ENCODE measurements around the gene HS2ST1.

HS2ST1 gene

DNA sequence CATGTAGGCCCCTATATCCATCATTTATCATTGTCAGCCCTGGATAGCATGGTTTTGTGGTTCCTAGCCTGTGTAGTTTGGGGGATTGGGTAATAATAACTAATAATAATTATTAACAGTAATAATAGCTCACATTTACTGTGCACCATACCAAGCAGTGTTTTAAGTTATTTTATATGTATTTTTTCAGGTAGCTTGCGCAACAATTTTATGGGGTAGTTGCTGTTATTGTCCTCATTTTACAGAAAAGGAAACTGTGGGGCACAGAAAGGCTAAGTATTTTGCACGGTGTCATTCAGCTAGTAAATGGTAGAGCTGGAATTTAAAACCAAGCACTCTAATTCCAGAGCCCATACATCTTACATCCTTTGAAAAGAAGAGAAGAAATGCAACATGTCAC is 179.8 kb downstream of the HS2ST1 start:
- H3K36me3 ChIP-seq (ENCODE audit: control insufficient read depth in 2 of 2, insufficient read depth in 1 of 2, low read length in 2 of 2) = no peaks in the 10 kb centered on the region
- no peaks in the 10 kb centered on the region for H3K9me3 ChIP-seq (ENCODE audit: control insufficient read depth, insufficient read depth, low read depth, low read length)
- H3K4me3 ChIP-seq (ENCODE audit: low read depth, low read length) = no peak overlapping the region
- ChIA-PET POLR2A (no interaction called here), CTCF (interaction anchor here (4.6 kb wide), 1 partner anchor 11 kb away, joined by 37 read pairs; no protein-coding TSS in a partner anchor)
- no peak overlapping the region for H3K27ac ChIP-seq (ENCODE audit: extremely low read depth, low read depth, low read length)
- peaks cover 6% of the 10 kb centered on the region; the same call in 1 of the 2 replicates for H3K4me1 ChIP-seq (ENCODE audit: control insufficient read depth, insufficient read depth, low read length)
- TF ChIP-seq ZNF211 (tag by site-specific recombination; IDR thresholded peaks at IDR 0.05; ENCODE audit: low read depth) = no peak
- TF ChIP-seq ZNF670 (tag by site-specific recombination; IDR thresholded peaks at IDR 0.05; ENCODE audit: low read depth) = no peak
- no peak for TF ChIP-seq ZNF391 (tag by site-specific recombination; IDR thresholded peaks at IDR 0.05; ENCODE audit: borderline replicate concordance, low read depth)
- TF ChIP-seq ZNF138 (tag by site-specific recombination; IDR thresholded peaks at IDR 0.05; ENCODE audit: borderline replicate concordance) = no peak
- TF ChIP-seq ZNF121 (tag by site-specific recombination; IDR thresholded peaks at IDR 0.05) = no peak
- TF ChIP-seq ZNF530 (tag by site-specific recombination; IDR thresholded peaks at IDR 0.05; ENCODE audit: low read depth) = no peak
- TF ChIP-seq ZNF324 (tag by site-specific recombination; IDR thresholded peaks at IDR 0.05) = no peak
- TF ChIP-seq ZNF561 (tag by site-specific recombination; IDR thresholded peaks at IDR 0.05; ENCODE audit: borderline replicate concordance) = no peak
- TF ChIP-seq, protein P1, sequence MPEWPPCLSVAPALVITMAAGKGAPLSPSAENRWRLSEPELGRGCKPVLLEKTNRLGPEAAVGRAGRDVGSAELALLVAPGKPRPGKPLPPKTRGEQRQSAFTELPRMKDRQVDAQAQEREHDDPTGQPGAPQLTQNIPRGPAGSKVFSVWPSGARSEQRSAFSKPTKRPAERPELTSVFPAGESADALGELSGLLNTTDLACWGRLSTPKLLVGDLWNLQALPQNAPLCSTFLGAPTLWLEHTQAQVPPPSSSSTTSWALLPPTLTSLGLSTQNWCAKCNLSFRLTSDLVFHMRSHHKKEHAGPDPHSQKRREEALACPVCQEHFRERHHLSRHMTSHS (tag by site-specific recombination; IDR thresholded peaks at IDR 0.05) = no peak
- TF ChIP-seq, protein P2, sequence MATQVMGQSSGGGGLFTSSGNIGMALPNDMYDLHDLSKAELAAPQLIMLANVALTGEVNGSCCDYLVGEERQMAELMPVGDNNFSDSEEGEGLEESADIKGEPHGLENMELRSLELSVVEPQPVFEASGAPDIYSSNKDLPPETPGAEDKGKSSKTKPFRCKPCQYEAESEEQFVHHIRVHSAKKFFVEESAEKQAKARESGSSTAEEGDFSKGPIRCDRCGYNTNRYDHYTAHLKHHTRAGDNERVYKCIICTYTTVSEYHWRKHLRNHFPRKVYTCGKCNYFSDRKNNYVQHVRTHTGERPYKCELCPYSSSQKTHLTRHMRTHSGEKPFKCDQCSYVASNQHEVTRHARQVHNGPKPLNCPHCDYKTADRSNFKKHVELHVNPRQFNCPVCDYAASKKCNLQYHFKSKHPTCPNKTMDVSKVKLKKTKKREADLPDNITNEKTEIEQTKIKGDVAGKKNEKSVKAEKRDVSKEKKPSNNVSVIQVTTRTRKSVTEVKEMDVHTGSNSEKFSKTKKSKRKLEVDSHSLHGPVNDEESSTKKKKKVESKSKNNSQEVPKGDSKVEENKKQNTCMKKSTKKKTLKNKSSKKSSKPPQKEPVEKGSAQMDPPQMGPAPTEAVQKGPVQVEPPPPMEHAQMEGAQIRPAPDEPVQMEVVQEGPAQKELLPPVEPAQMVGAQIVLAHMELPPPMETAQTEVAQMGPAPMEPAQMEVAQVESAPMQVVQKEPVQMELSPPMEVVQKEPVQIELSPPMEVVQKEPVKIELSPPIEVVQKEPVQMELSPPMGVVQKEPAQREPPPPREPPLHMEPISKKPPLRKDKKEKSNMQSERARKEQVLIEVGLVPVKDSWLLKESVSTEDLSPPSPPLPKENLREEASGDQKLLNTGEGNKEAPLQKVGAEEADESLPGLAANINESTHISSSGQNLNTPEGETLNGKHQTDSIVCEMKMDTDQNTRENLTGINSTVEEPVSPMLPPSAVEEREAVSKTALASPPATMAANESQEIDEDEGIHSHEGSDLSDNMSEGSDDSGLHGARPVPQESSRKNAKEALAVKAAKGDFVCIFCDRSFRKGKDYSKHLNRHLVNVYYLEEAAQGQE (tag by site-specific recombination; IDR thresholded peaks at IDR 0.05) = no peak
- TF ChIP-seq, protein P3, sequence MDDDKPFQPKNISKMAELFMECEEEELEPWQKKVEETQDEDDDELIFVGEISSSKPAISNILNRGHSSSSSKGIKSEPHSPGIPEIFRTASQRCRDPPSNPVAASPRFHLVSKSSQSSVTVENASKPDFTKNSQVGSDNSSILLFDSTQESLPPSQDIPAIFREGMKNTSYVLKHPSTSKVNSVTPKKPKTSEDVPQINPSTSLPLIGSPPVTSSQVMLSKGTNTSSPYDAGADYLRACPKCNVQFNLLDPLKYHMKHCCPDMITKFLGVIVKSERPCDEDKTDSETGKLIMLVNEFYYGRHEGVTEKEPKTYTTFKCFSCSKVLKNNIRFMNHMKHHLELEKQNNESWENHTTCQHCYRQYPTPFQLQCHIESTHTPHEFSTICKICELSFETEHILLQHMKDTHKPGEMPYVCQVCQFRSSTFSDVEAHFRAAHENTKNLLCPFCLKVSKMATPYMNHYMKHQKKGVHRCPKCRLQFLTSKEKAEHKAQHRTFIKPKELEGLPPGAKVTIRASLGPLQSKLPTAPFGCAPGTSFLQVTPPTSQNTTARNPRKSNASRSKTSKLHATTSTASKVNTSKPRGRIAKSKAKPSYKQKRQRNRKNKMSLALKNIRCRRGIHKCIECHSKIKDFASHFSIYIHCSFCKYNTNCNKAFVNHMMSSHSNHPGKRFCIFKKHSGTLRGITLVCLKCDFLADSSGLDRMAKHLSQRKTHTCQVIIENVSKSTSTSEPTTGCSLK (tag by site-specific recombination; IDR thresholded peaks at IDR 0.05) = no peak
- TF ChIP-seq, protein P4, sequence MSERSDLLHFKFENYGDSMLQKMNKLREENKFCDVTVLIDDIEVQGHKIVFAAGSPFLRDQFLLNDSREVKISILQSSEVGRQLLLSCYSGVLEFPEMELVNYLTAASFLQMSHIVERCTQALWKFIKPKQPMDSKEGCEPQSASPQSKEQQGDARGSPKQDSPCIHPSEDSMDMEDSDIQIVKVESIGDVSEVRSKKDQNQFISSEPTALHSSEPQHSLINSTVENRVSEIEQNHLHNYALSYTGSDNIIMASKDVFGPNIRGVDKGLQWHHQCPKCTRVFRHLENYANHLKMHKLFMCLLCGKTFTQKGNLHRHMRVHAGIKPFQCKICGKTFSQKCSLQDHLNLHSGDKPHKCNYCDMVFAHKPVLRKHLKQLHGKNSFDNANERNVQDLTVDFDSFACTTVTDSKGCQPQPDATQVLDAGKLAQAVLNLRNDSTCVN (tag by site-specific recombination; optimal IDR thresholded peaks at IDR 0.05) = no peak
- no peak for TF ChIP-seq GFI1B (tag by site-specific recombination; IDR thresholded peaks at IDR 0.05)
- TF ChIP-seq, protein P5, sequence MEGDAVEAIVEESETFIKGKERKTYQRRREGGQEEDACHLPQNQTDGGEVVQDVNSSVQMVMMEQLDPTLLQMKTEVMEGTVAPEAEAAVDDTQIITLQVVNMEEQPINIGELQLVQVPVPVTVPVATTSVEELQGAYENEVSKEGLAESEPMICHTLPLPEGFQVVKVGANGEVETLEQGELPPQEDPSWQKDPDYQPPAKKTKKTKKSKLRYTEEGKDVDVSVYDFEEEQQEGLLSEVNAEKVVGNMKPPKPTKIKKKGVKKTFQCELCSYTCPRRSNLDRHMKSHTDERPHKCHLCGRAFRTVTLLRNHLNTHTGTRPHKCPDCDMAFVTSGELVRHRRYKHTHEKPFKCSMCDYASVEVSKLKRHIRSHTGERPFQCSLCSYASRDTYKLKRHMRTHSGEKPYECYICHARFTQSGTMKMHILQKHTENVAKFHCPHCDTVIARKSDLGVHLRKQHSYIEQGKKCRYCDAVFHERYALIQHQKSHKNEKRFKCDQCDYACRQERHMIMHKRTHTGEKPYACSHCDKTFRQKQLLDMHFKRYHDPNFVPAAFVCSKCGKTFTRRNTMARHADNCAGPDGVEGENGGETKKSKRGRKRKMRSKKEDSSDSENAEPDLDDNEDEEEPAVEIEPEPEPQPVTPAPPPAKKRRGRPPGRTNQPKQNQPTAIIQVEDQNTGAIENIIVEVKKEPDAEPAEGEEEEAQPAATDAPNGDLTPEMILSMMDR (tag by site-specific recombination; IDR thresholded peaks at IDR 0.05) = no peak

DNA sequence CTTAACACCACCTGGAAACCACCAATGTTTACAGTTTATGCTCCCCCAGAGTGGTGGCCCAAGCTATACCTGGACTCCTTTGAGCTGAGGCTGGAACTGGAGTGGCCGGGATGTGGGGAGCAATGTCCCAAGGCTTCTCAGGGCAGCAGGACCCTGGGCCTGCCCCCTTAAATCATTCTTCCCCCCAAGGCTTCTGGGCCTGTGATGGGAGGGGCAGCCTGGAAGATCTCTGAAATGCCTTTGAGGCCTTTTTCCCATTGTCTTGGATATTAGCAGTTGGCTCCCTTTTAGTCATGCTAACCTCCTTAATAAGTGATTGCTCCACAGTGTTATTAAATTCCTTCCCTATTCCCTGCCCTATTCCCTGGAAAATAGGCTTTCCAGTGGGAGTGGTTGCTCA is 185.8 kb downstream of the HS2ST1 start:
- Histone ChIP-seq H3K4me1 (ENCODE audit: control insufficient read depth, insufficient read depth, low read length) (peaks cover 5% of the 10 kb centered on the region; the same call in 1 of the 2 replicates), H3K4me3 (ENCODE audit: low read depth, low read length) (no peak overlapping the region), H3K36me3 (ENCODE audit: control insufficient read depth in 2 of 2, insufficient read depth in 1 of 2, low read length in 2 of 2) (no peaks in the 10 kb centered on the region), H3K9me3 (ENCODE audit: control insufficient read depth, insufficient read depth, low read depth, low read length) (no peaks in the 10 kb centered on the region), H3K27ac (ENCODE audit: extremely low read depth, low read depth, low read length) (no peak overlapping the region)
- CTCF ChIA-PET = interaction anchor here (0.8 kb wide), 1 partner anchor 626 kb away, joined by 3 read pairs; no protein-coding TSS in a partner anchor
- POLR2A ChIA-PET = no interaction called here
- no peak for TF ChIP-seq ZNF510 (tag by site-specific recombination; IDR thresholded peaks at IDR 0.05; ENCODE audit: insufficient replicate concordance)
- TF ChIP-seq, protein P6, sequence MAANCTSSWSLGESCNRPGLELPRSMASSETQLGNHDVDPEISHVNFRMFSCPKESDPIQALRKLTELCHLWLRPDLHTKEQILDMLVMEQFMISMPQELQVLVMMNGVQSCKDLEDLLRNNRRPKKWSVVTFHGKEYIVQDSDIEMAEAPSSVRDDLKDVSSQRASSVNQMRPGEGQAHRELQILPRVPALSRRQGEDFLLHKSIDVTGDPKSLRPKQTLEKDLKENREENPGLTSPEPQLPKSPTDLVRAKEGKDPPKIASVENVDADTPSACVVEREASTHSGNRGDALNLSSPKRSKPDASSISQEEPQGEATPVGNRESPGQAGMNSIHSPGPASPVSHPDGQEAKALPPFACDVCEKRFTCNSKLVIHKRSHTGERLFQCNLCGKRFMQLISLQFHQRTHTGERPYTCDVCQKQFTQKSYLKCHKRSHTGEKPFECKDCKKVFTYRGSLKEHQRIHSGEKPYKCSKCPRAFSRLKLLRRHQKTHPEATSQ (tag by site-specific recombination; IDR thresholded peaks at IDR 0.05) = no peak
- TF ChIP-seq ZNF433 (tag by site-specific recombination; IDR thresholded peaks at IDR 0.05; ENCODE audit: low read depth) = no peak
- TF ChIP-seq, protein P7, sequence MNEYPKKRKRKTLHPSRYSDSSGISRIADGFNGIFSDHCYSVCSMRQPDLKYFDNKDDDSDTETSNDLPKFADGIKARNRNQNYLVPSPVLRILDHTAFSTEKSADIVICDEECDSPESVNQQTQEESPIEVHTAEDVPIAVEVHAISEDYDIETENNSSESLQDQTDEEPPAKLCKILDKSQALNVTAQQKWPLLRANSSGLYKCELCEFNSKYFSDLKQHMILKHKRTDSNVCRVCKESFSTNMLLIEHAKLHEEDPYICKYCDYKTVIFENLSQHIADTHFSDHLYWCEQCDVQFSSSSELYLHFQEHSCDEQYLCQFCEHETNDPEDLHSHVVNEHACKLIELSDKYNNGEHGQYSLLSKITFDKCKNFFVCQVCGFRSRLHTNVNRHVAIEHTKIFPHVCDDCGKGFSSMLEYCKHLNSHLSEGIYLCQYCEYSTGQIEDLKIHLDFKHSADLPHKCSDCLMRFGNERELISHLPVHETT (tag by site-specific recombination; IDR thresholded peaks at IDR 0.05) = no peak
- TF ChIP-seq ZXDB (tag by site-specific recombination; IDR thresholded peaks at IDR 0.05) = no peak
- no peak for TF ChIP-seq ZBTB1 (tag by site-specific recombination; IDR thresholded peaks at IDR 0.05)
- no peak for TF ChIP-seq ZNF76 (tag by site-specific recombination; IDR thresholded peaks at IDR 0.05; ENCODE audit: borderline replicate concordance, low read depth)
- no peak for TF ChIP-seq ZNF768 (tag by site-specific recombination; IDR thresholded peaks at IDR 0.05)
- TF ChIP-seq FEZF1 (tag by site-specific recombination; IDR thresholded peaks at IDR 0.05) = no peak
